Measurements from ENCODE around the gene ZCCHC7. TPM values are rescaled to one million over a fixed set of nuclear protein-coding genes. Genes with fewer than 3 reads are reported as not detected.

The ZCCHC7 gene
- total RNA-seq, 3 donors from 2014 or later, result 19.8 to 29.1 (median 26.9) TPM

DNA sequence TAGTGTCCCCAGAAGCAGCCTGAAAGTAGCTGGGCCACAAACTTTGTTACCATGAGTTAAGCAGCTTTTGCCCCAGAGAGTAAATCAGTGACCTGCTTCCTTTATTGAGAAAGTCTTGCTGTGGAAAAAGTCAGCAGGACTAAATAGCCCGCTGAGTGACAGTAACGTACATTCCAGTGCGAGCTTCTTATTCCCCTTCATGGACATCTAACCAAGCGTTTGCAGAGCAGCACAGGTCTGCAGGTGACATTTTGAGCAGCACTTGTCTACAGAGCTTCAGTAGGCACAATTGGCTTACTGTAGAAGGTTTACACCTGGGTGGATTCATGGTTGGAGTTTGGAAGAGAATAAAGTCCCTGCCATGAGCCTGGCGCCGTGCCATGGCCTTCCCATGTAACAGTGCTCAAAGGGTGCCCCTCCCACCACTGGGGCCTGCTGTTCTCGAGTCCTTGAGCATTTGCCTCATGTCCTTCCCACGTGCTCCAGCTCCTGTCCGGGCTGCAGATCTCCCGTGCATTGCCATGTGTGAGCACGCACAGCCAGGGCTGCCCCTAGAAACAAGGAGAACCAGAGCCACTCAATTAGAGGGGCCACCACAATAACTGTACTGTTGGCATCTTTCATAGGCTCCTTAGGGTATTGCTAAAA is 260.8 kb downstream of the ZCCHC7 start:
- no peak overlapping the region for H3K27ac ChIP-seq
- intact Hi-C loops (cut with DNase I; ENCODE audit: low total_unique reads), result no loop called here
- H3K27me3 ChIP-seq, result no peaks in the 10 kb centered on the region
- H3K9me3 ChIP-seq, result no peaks in the 10 kb centered on the region
- H3K4me3 ChIP-seq, result no peak overlapping the region
- no peaks in the 10 kb centered on the region for H3K36me3 ChIP-seq
- no peak for DNase-seq (ENCODE audit: low spot score in 2 of 2)
- no peak for TF ChIP-seq POLR2AphosphoS5 (IDR thresholded peaks at IDR 0.05)
- no peak for TF ChIP-seq POLR2A (IDR thresholded peaks at IDR 0.05)
- TF ChIP-seq, protein P1, sequence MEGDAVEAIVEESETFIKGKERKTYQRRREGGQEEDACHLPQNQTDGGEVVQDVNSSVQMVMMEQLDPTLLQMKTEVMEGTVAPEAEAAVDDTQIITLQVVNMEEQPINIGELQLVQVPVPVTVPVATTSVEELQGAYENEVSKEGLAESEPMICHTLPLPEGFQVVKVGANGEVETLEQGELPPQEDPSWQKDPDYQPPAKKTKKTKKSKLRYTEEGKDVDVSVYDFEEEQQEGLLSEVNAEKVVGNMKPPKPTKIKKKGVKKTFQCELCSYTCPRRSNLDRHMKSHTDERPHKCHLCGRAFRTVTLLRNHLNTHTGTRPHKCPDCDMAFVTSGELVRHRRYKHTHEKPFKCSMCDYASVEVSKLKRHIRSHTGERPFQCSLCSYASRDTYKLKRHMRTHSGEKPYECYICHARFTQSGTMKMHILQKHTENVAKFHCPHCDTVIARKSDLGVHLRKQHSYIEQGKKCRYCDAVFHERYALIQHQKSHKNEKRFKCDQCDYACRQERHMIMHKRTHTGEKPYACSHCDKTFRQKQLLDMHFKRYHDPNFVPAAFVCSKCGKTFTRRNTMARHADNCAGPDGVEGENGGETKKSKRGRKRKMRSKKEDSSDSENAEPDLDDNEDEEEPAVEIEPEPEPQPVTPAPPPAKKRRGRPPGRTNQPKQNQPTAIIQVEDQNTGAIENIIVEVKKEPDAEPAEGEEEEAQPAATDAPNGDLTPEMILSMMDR (IDR thresholded peaks at IDR 0.05), result no peak
- H3K4me1 ChIP-seq, result no peaks in the 10 kb centered on the region

DNA sequence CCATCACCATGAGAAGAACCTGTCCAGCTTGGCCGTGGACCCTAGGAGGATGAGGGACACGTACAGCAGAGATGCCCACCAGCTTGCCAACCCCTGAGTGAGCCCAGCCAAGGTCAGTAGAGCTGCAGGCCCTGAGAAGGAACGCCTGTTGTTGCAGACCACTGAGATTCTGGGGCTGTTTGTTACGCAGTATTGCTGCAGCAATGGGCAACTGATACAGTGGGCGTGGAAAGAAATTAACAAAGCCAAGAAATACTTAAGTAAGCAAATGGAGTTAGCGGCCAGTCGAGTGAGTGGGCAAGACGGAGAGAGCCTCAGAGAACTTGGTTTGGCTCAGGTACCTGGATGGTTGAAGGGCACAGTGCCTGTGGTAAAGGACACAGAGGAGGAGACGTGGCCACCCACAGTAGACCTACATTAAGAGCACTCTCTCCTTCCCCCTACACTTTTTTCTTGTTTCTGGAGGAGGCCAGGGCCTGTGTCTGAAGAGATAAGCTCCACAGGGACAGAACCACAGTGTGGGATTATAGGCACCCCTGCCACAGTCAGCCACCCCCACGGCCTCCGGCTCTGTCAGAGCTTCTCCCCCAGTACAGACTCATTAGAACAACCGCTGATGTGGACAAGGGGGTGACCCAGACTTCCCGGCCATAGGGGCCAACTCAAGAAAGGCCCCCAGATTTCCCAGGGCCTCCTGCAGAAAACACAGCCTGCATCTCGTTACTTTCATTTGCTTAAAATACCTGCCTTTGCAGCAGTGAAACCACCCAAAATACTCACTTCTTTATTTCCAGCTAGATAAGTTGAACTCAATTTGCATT is 262.0 kb downstream of the ZCCHC7 start:
- Histone ChIP-seq H3K27ac (no peak overlapping the region), H3K4me1 (no peaks in the 10 kb centered on the region), H3K36me3 (no peaks in the 10 kb centered on the region), H3K9me3 (no peaks in the 10 kb centered on the region), H3K4me3 (no peak overlapping the region), H3K27me3 (no peaks in the 10 kb centered on the region)
- TF ChIP-seq, protein P1 (IDR thresholded peaks at IDR 0.05), result no peak
- DNase-seq (ENCODE audit: low spot score in 2 of 2), result no peak
- intact Hi-C loops (cut with DNase I; ENCODE audit: low total_unique reads), result no loop called here

DNA sequence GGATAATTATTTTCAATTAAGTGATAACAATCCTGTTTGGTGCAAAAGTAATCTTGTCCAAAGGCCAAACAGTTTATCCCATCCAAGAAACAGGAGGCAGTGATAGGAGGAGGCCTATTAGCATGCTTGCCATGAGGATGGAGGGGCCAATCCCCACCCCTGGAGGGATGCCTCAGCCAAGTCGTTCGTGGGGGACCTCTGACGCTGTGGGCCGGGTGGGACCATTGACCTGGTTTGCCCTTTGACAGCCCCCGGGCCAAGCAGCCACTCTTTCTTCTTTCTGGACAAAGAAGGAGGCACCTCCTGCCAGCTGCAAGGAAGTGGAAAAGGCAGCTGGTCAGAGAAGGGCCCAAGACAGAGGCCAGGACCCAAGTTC is 262.6 kb downstream of the ZCCHC7 start:
- no peaks in the 10 kb centered on the region for H3K9me3 ChIP-seq
- no peak for DNase-seq (ENCODE audit: low spot score in 2 of 2)
- H3K4me1 ChIP-seq, result no peaks in the 10 kb centered on the region
- TF ChIP-seq, protein P1 (IDR thresholded peaks at IDR 0.05), result no peak
- TF ChIP-seq POLR2A (IDR thresholded peaks at IDR 0.05) (no peak), POLR2AphosphoS5 (IDR thresholded peaks at IDR 0.05) (no peak)
- intact Hi-C loops (cut with DNase I; ENCODE audit: low total_unique reads), result no loop called here
- no peak overlapping the region for H3K27ac ChIP-seq
- H3K36me3 ChIP-seq, result no peaks in the 10 kb centered on the region
- no peak overlapping the region for H3K4me3 ChIP-seq
- H3K27me3 ChIP-seq, result no peaks in the 10 kb centered on the region

DNA sequence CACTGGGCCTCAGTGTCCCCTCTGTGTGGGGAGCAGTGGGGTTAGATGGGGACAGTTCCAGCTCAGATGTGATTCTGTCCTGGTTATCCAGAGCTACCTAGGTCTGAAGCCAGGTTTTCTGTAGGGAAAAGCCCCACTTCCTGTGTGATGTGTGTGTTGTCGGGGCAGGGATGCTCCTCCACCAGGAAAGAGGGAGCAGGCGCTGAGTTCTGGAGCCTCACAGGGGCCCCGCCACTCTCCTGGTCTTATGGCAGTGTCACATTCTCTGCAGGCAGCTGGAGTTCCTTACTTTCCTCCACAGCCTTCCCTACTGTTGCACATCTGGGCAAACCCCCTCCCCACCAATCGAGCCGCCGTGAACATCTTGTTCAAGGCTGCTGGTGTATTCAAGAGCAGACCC is 263.0 kb downstream of the ZCCHC7 start:
- no peak for TF ChIP-seq POLR2AphosphoS5 (IDR thresholded peaks at IDR 0.05)
- TF ChIP-seq, protein P1 (IDR thresholded peaks at IDR 0.05), result no peak
- TF ChIP-seq POLR2A (IDR thresholded peaks at IDR 0.05), result no peak
- intact Hi-C loops (cut with DNase I; ENCODE audit: low total_unique reads), result no loop called here
- H3K27me3 ChIP-seq, result no peaks in the 10 kb centered on the region
- H3K4me3 ChIP-seq, result no peak overlapping the region
- no peak for DNase-seq (ENCODE audit: low spot score in 2 of 2)
- H3K4me1 ChIP-seq, result no peaks in the 10 kb centered on the region
- H3K9me3 ChIP-seq, result no peaks in the 10 kb centered on the region
- H3K36me3 ChIP-seq, result no peaks in the 10 kb centered on the region
- no peak overlapping the region for H3K27ac ChIP-seq
